Right ventricle myocardium superior (tissue), 1 donor: ENCODE results near the gene POLR2E. TPM values are rescaled to one million over a fixed set of nuclear protein-coding genes. Genes with fewer than 3 reads are reported as not detected.
"Not testable (repeated sequence)": the region's sequence is repeated elsewhere in the genome, so short reads cannot be mapped to it uniquely, and the experiment has no call there.

ENCODE experiments used
- ATAC-seq: fragments of 200-7000 bp; cut with Tn5 transposase; one replicate; pipeline ENCODE4 v1.9.1; 2020; ENCODE audit warnings: mild to moderate bottlenecking; ENCODE audit not compliant: poor library complexity
- DNase-seq: peaks from one replicate; pipeline ENCODE4 v3.0.0-alpha.2; 2020
- intact Hi-C: fragments of 100-400 bp; cut with DNase I; formaldehyde crosslinking; loops from one replicate; pipeline ENCODE4 v1.11.2; 2022
- total RNA-seq: library from RNA; stranded (reverse); fragmentation: NEBNext Ultra II Directional; extraction: Animal tissue kit (Norgen Biotek cat#: 25700); gene quantifications from one replicate; pipeline ENCODE4 v1.2.1, GENCODE V29; 2021
- donor health status: DM: no; HTN: yes; CAD: no; lungs with severe emphysema.

Gene POLR2E
- total RNA-seq, 1 donor from 2014 or later, result 146 TPM

DNA sequence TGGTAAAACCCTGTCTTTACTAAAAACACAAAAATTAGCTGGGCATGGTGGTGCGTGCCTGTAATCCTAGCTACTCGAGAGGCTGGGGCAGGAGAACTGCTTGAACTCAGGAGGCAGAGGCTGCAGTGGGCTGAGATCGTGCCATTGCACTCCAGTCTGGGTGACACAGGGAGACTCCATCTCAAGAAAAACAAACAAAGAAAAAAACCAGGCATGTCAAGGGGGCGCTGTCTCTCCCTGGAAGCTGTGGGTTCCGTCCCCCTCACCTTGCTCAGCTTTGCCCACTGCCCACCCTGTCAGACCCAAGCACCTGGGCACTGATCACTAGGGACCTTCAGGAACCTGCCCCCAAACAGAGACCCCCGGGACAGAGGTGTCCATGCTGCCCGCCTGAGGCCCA lies 33.9 kb upstream of the POLR2E start:
- intact Hi-C loops, DNase-seq, ATAC-seq: not testable (repeated sequence)

DNA sequence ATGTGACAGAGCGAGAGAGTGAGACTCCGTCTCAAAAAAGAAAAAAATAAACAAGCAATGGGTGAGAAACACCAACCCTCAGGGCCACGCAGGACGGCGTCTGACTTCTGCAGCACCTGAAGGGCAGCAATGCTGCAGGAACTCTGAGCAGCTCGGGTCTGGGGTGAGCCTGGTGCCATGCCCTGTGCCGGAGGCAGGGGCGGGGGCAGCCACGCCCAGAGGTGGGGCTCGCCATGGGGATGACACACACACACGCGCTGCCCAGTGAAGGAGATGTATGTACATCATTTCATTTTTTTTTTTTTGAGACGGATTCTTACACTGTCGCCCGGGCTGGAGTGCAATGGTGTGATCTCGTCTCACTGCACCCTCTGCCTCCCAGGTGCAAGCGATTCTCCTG lies 32.9 kb upstream of the POLR2E start:
- DNase-seq (no peak), ATAC-seq (no peak)
- intact Hi-C loops, result no loop called here

DNA sequence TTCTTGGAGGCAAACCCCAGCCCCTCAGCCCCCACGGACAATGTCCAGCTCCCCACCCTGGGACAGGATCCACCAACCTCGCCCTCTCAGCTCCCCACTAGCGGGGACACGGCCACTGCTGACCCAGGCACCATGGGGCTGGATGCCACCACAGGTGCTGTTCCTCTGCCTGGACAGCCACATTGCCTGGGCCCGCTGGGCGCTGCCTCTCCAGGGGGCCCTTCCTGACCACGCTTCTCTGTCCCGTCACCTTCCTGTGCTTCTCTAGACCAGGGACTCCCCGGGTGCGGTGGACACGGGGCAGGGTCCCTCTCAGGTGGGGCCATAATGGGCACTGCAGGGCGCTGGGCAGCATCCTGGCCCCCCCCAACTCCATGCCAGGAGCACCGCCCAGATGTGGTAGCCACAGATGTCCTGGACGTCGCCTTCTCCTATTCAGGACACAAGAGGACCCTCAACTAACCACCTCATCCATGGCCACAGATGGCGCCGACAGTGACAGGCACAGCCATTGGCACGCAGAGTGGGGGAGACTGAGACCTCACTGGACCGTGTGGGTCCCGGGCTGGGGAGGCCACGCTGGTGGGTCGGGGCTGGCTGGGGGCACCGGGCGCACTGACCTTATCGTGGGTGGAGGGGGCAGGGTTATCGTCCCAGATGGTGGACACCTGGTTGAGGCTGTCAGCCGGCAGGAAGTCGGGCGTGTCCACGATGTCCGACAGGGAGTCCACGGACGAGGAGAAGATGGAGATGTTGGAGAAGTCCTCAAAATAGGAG lies 32.0 kb upstream of the POLR2E start:
- DNase-seq (no peak), ATAC-seq (no peak)
- intact Hi-C loops, result no loop called here

GRCh38 chr19:1125601-1126467 lies 30.7 kb upstream of the POLR2E start:
- no peak for DNase-seq
- intact Hi-C loops, result no loop called here
- ATAC-seq, result no peak

DNA sequence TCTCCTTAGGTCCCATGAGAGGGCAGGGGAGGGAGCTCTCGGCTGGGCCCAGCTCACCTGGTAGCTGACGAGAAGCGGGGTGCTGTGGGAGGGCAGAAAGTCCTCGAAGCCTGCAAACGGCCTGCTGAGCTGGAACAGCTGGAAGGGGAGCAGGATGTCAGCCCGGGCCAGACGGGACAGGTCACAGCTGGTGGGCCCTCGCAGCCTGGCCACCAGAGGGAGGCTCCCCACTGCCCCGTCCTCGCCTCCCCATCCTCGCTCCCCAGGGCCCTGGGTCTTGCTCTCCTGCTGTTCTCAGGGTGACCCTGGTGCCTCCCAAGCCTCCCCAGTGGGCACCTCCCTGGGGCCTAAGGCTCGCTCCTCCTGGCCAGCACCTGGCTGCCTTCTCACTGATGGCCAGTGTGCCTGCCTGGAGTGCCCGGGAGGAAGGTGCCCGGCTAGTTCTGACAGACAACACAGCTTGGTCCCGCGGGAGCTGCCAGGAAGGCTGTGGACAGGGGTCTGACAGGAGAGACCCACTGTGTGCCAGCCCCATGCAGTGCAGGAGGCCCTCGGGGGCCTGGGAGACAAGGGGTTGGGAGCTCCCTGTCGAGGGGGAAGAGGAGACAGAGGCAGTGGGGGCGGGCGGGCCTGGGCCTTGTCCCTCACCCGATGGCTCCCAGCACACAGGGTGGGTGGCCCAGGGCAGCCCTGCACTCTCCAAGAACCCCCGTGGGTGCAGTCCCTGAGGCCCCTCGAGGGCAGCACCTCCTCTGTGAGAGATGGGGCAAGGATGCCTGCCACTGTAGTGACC lies 28.9 kb upstream of the POLR2E start:
- intact Hi-C loops, result no loop called here
- no peak for ATAC-seq
- DNase-seq, result no peak

GRCh38 chr19:1123381-1123780 lies 28.2 kb upstream of the POLR2E start:
- DNase-seq (no peak), ATAC-seq (no peak)
- intact Hi-C loops, result no loop called here

DNA sequence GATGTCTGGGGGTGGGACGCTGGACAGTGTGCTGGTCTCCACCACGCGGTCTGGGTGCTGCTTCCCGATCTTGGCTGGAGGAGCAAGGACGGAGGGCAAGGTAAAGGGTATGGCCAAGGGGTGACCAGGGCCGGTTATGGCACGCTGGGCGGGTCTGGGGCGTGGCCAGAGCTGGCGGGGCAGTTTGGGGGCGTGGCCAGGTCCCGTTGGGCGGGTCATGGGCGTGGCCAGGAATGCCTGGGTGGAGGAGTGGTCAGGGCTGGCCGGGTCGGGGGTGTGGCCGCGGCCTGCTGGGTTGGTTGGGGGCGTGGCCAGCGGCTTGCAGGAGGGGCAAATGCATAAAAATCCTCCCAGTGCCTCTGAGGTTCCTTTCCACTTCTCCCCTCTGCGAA lies 27.8 kb upstream of the POLR2E start:
- peak; percentile 79 for DNase-seq
- intact Hi-C loops, result no loop called here
- ATAC-seq, result peak; percentile 63

GRCh38 chr19:1122021-1122971 lies 27.1 kb upstream of the POLR2E start:
- DNase-seq, result no peak
- intact Hi-C loops, result no loop called here
- no peak for ATAC-seq

- ATAC-seq (no peak), DNase-seq (no peak)
- intact Hi-C loops, result no loop called here
These were observed 26.2 kb upstream of the POLR2E start for GRCh38 chr19:1121395-1121794.

- ATAC-seq, result no peak
- DNase-seq, result no peak
- intact Hi-C loops, result no loop called here
These were observed 24.5 kb upstream of the POLR2E start for GRCh38 chr19:1119475-1120217.

- DNase-seq (no peak), ATAC-seq (no peak)
- intact Hi-C loops, result no loop called here
These were observed 23.8 kb upstream of the POLR2E start for GRCh38 chr19:1118999-1119398.

- intact Hi-C loops, result no loop called here
- no peak for ATAC-seq
- no peak for DNase-seq
These were observed 22.5 kb upstream of the POLR2E start for GRCh38 chr19:1117654-1118053.

- ATAC-seq, result no peak
- intact Hi-C loops, result no loop called here
- no peak for DNase-seq
These were observed 21.8 kb upstream of the POLR2E start for GRCh38 chr19:1116726-1117581.

- DNase-seq, result no peak
- no peak for ATAC-seq
- intact Hi-C loops, result no loop called here
These were observed 20.7 kb upstream of the POLR2E start for GRCh38 chr19:1115646-1116420.

DNA sequence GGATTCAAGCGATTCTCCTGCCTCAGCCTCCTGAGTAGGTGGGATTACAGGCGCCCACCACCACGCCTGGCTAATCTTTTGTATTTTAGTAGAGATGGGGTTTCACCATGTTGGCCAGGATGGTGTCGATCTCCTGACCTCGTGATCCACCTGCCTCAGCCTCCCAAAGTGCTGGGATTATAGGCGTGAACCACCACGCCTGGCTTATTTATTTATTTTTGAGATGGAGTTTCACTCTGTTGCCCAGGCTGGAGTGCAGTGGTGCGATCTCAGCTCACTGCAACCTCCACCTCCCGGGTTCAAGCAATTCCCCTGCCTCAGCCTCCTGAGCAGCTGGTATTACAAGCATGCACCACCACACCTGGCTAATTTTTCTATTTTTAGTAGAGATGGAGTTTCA lies 19.6 kb upstream of the POLR2E start:
- intact Hi-C loops, result loop anchor here (5.0 kb wide), 1 partner anchor 78 kb away; no protein-coding TSS in a partner anchor
- not testable (repeated sequence) for ATAC-seq, DNase-seq

GRCh38 chr19:1113986-1114483 lies 18.9 kb upstream of the POLR2E start:
- intact Hi-C loops, result loop anchor here (5.0 kb wide), 1 partner anchor 78 kb away; no protein-coding TSS in a partner anchor
- DNase-seq (no peak), ATAC-seq (no peak)
